SK-N-SH treated with all-trans-retinoic acid at 6 μM for 48 hours (cell line): Measurements from ENCODE around the gene ECE2.

ENCODE experiments used
- ATAC-seq: fragments of 200-7000 bp; cut with Tn5 transposase; 3 replicates; pipeline ENCODE4 v1.9.1; 2020; ENCODE audit warnings: mild to moderate bottlenecking, moderate library complexity
- ARNTL ChIP-seq: fragments of 450-650 bp; formaldehyde crosslinking; IDR thresholded peaks from 2 replicates; pipeline ENCODE4 v1.5.0; 2020; ENCODE audit warnings: low read depth, mild to moderate bottlenecking, moderate library complexity, borderline replicate concordance
- BACH2 ChIP-seq: fragments of 250-450 bp; sonication (Bioruptor Pico); IDR thresholded peaks from 2 replicates; pipeline ENCODE4 v1.9.0; 2021; ENCODE audit warnings: mild to moderate bottlenecking, borderline replicate concordance
- CREB5 ChIP-seq: fragments of 250-450 bp; sonication (Bioruptor Pico); IDR thresholded peaks from 2 replicates; pipeline ENCODE4 v1.5.1; 2020; ENCODE audit warnings: low read depth, mild to moderate bottlenecking, moderate library complexity
- CSDC2 ChIP-seq: fragments of 250-450 bp; sonication (Bioruptor Pico); IDR thresholded peaks from 2 replicates; pipeline ENCODE4 v1.5.0; 2020; ENCODE audit warnings: mild to moderate bottlenecking, moderate library complexity
- CSRNP3 ChIP-seq: fragments of 250-450 bp; sonication (Bioruptor Pico); IDR thresholded peaks from 2 replicates; pipeline ENCODE4 v1.5.1; 2021; ENCODE audit warnings: mild to moderate bottlenecking, moderate library complexity
- ESRRG ChIP-seq: fragments of 250-450 bp; sonication (Bioruptor Pico); IDR thresholded peaks from 2 replicates; pipeline ENCODE4 v1.6.1; 2021; ENCODE audit warnings: mild to moderate bottlenecking
- ISL1 ChIP-seq: fragments of 250-450 bp; sonication (Bioruptor Pico); IDR thresholded peaks from 2 replicates; pipeline ENCODE4 v2.1.2; 2022; ENCODE audit warnings: mild to moderate bottlenecking, moderate library complexity
- PATZ1 ChIP-seq: fragments of 250-450 bp; sonication (Bioruptor Pico); IDR thresholded peaks from 2 replicates; pipeline ENCODE4 v1.8.0; 2020; ENCODE audit warnings: mild to moderate bottlenecking, moderate library complexity, borderline replicate concordance
- POU6F1 ChIP-seq: fragments of 250-450 bp; sonication (Bioruptor Pico); IDR thresholded peaks from 2 replicates; pipeline ENCODE4 v1.8.0; 2021; ENCODE audit warnings: low read depth, mild to moderate bottlenecking, moderate library complexity, borderline replicate concordance
- PPARA ChIP-seq: fragments of 250-450 bp; sonication (Bioruptor Pico); IDR thresholded peaks from 2 replicates; pipeline ENCODE4 v1.5.0; 2020; ENCODE audit warnings: mild to moderate bottlenecking, borderline replicate concordance
- RARB ChIP-seq: fragments of 250-450 bp; sonication (Bioruptor Pico); IDR thresholded peaks from 2 replicates; pipeline ENCODE4 v1.8.0; 2021; ENCODE audit warnings: mild to moderate bottlenecking, moderate library complexity
- TCF4 ChIP-seq: fragments of 250-450 bp; sonication (Bioruptor Pico); IDR thresholded peaks from 2 replicates; pipeline ENCODE4 v1.8.0; 2021; ENCODE audit warnings: mild to moderate bottlenecking, moderate library complexity, borderline replicate concordance
- TOX ChIP-seq: fragments of 250-450 bp; sonication (Bioruptor Pico); IDR thresholded peaks from 2 replicates; pipeline ENCODE4 v1.8.0; 2021; ENCODE audit warnings: mild to moderate bottlenecking, moderate library complexity, borderline replicate concordance
- TSHZ2 ChIP-seq: fragments of 250-450 bp; sonication (Bioruptor Pico); IDR thresholded peaks from 2 replicates; pipeline ENCODE4 v1.5.0; 2020; ENCODE audit warnings: mild to moderate bottlenecking, moderate library complexity
- ZFP3 ChIP-seq: fragments of 250-450 bp; sonication (Bioruptor Pico); IDR thresholded peaks from 2 replicates; pipeline ENCODE4 v1.5.0; 2020; ENCODE audit warnings: mild to moderate bottlenecking, moderate library complexity
- ZFP30 ChIP-seq: fragments of 450-650 bp; formaldehyde crosslinking; IDR thresholded peaks from 2 replicates; pipeline ENCODE4 v1.5.0; 2022; ENCODE audit warnings: mild to moderate bottlenecking, moderate library complexity
- ZNF565 ChIP-seq: fragments of 450-650 bp; formaldehyde crosslinking; conservative IDR thresholded peaks from 2 replicates; pipeline ENCODE4 v1.5.0; 2020; ENCODE audit warnings: low read depth, mild to moderate bottlenecking, moderate library complexity
- ZNF70 ChIP-seq: fragments of 450-650 bp; formaldehyde crosslinking; IDR thresholded peaks from 2 replicates; pipeline ENCODE4 v1.5.0; 2020; ENCODE audit warnings: mild to moderate bottlenecking, moderate library complexity

Gene ECE2

GRCh38 chr3:184290331-184290730 is 14.5 kb downstream of the ECE2 start (continued):
- no peak for TF ChIP-seq CSRNP3 (CRISPR knock-in tag)
- TF ChIP-seq ISL1 (CRISPR knock-in tag) = no peak
- no peak for TF ChIP-seq TOX (CRISPR knock-in tag)
- TF ChIP-seq ZNF70 (CRISPR knock-in tag) = no peak
- TF ChIP-seq, all 23 proteins: peak for 0

GRCh38 chr3:184291044-184291737 is 15.4 kb downstream of the ECE2 start:
- ATAC-seq = no peak

GRCh38 chr3:184291738-184292445 is 16.1 kb downstream of the ECE2 start:
- no peak for ATAC-seq
- TF ChIP-seq PPARA (CRISPR knock-in tag) (no peak), ZFP3 (CRISPR knock-in tag) (no peak), PATZ1 (CRISPR knock-in tag) (no peak), ZFP30 (no peak), TSHZ2 (CRISPR knock-in tag) (no peak), ZNF70 (CRISPR knock-in tag) (no peak), POU6F1 (no peak), CSDC2 (CRISPR knock-in tag) (no peak), ZNF565 (no peak), CREB5 (CRISPR knock-in tag) (no peak), ARNTL (no peak), TOX (CRISPR knock-in tag) (no peak), CSRNP3 (CRISPR knock-in tag) (no peak), TCF4 (no peak), ESRRG (CRISPR knock-in tag) (no peak), BACH2 (CRISPR knock-in tag) (no peak), RARB (CRISPR knock-in tag) (no peak), ISL1 (CRISPR knock-in tag) (no peak)

More at GRCh38 chr3:184291044-184291737, 15.4 kb downstream of the ECE2 start:
- TF ChIP-seq TSHZ2 (CRISPR knock-in tag) = no peak
- no peak for TF ChIP-seq PPARA (CRISPR knock-in tag)
